Hematopoietic multipotent progenitor cell treated with erythropoietin and hydrocortisone succinate and interleukin-3 and kit ligand, for 15 days (in vitro differentiated cells): ENCODE data around the gene HSD3B1.
"Not testable (repeated sequence)": the region's sequence is repeated elsewhere in the genome, so short reads cannot be mapped to it uniquely, and the experiment has no call there.

Experiments used
- DNase-seq: peaks from one replicate; pipeline ENCODE4 v3.0.0-alpha.2; 2015; ENCODE audit warnings: low spot score

The HSD3B1 gene

GRCh38 chr1:119554183-119554582 lies 47.2 kb downstream of the HSD3B1 start:
- DNase-seq: no peak

GRCh38 chr1:119556423-119556822 lies 49.4 kb downstream of the HSD3B1 start:
- DNase-seq: no peak

GRCh38 chr1:119560402-119560801 lies 53.4 kb downstream of the HSD3B1 start:
- DNase-seq: not testable (repeated sequence)

GRCh38 chr1:119564548-119564947 lies 57.5 kb downstream of the HSD3B1 start:
- DNase-seq: no peak
